ENCODE results near the gene DMAC2.
"Not testable (repeated sequence)": the region's sequence is repeated elsewhere in the genome, so short reads cannot be mapped to it uniquely, and the experiment has no call there.

DMAC2 gene

GRCh38 chr19:41439441-41440222, at the start of gene DMAC2:
Gene DMAC2 (minus strand): TSS chr19:41439912. CDS start chr19:41439899, 13 bp downstream.
- peak; percentile 32 for TF ChIP-seq CTCF (conservative IDR thresholded peaks at IDR 0.05; ENCODE audit: low read length)
- peak within 1 kb of the TSS; percentile 100 for H3K4me3 ChIP-seq (ENCODE audit: low read length)
- peak; percentile 97 for DNase-seq (ENCODE audit: low read depth)

- not testable (repeated sequence) for DNase-seq (ENCODE audit: low read depth); H3K4me3 ChIP-seq (ENCODE audit: low read length)
Observed at GRCh38 chr19:41486953-41487352, 47.2 kb upstream of the DMAC2 start.

- DNase-seq (ENCODE audit: low read depth): no peak
- no peak for TF ChIP-seq CTCF (conservative IDR thresholded peaks at IDR 0.05; ENCODE audit: low read length)
- no peak overlapping the region for H3K4me3 ChIP-seq (ENCODE audit: low read length)
Observed at GRCh38 chr19:41484822-41485221, 45.1 kb upstream of the DMAC2 start.

GRCh38 chr19:41480336-41480735, 40.6 kb upstream of the DMAC2 start:
- H3K4me3 ChIP-seq (ENCODE audit: low read length): no peak overlapping the region
- no peak for DNase-seq (ENCODE audit: low read depth)
- TF ChIP-seq CTCF (conservative IDR thresholded peaks at IDR 0.05; ENCODE audit: low read length): no peak

- H3K4me3 ChIP-seq (ENCODE audit: low read length): no peak overlapping the region
- DNase-seq (ENCODE audit: low read depth): no peak
- no peak for TF ChIP-seq CTCF (conservative IDR thresholded peaks at IDR 0.05; ENCODE audit: low read length)
Observed at GRCh38 chr19:41479757-41480191, 40.1 kb upstream of the DMAC2 start.

GRCh38 chr19:41478875-41479756, 39.4 kb upstream of the DMAC2 start:
- no peak overlapping the region for H3K4me3 ChIP-seq (ENCODE audit: low read length)
- no peak for DNase-seq (ENCODE audit: low read depth)
- TF ChIP-seq CTCF (conservative IDR thresholded peaks at IDR 0.05; ENCODE audit: low read length): no peak

- no peak overlapping the region for H3K4me3 ChIP-seq (ENCODE audit: low read length)
- no peak for TF ChIP-seq CTCF (conservative IDR thresholded peaks at IDR 0.05; ENCODE audit: low read length)
- no peak for DNase-seq (ENCODE audit: low read depth)
Observed at GRCh38 chr19:41478171-41478570, 38.5 kb upstream of the DMAC2 start.
